GM12873 (cell line): ENCODE data around the gene CHPF2.

ENCODE experiments used
- CTCF ChIP-seq: IDR thresholded peaks from 2 replicates; pipeline ENCODE4 v1.5.1; 2012; ENCODE audit warnings: low read depth, mild to moderate bottlenecking, moderate library complexity, low read length, control low read depth; ENCODE audit not compliant: insufficient read depth; ENCODE audit errors: missing control alignments

CHPF2 gene

GRCh38 chr7:151245360-151246101, 13.2 kb downstream of the CHPF2 start:
- peak; percentile 54 for TF ChIP-seq CTCF

- no peak for TF ChIP-seq CTCF
These were observed 14.0 kb downstream of the CHPF2 start for GRCh38 chr7:151246102-151246850.

- TF ChIP-seq CTCF = no peak
These were observed 14.7 kb downstream of the CHPF2 start for GRCh38 chr7:151246851-151247580.

GRCh38 chr7:151247611-151248345, 15.5 kb downstream of the CHPF2 start:
- no peak for TF ChIP-seq CTCF

- no peak for TF ChIP-seq CTCF
These were observed 16.2 kb downstream of the CHPF2 start, which contains the start of gene SMARCD3 for GRCh38 chr7:151248346-151249033. TSS of gene SMARCD3 (minus strand) at chr7:151248694. CDS start at chr7:151248562, 132 bp downstream.

- no peak for TF ChIP-seq CTCF
These were observed 16.9 kb downstream of the CHPF2 start for GRCh38 chr7:151249034-151249731.
